H1 (cell line): Measurements from ENCODE around the gene KCND3. TPM values are rescaled to one million over a fixed set of nuclear protein-coding genes. Genes with fewer than 3 reads are reported as not detected.

Experiments used
- CTCF ChIA-PET: fragments of 300-600 bp; sonication (Branson Sonifier 250); formaldehyde crosslinking; loops from one replicate; lab custom pipeline; 2021; ENCODE audit not compliant: partially characterized antibody; lab: Charles Lee
- POLR2A ChIA-PET: fragments of 300-600 bp; sonication (Branson Sonifier 250); formaldehyde crosslinking; loops from one replicate; lab custom pipeline; 2021; ENCODE audit warnings: inconsistent platforms; ENCODE audit not compliant: partially characterized antibody; lab: Charles Lee
- DNase-seq, 2 experiments: peaks; one replicate each; pipeline versions ENCODE4 v3.0.0 to v3.0.0-alpha.2; 2010 to 2022; ENCODE audit warnings: low spot score in 2 of 2, low read depth in 1 of 2, mixed read lengths in 1 of 2
- FAIRE-seq: peaks from 2 replicates; lab custom pipeline; 2011; peaks lifted over from hg19 to GRCh38; lab: Jason Lieb, UNC
- H2AFZ ChIP-seq: 2 replicates; pipeline ENCODE4 v1.8.1; 2012; ENCODE audit warnings: low read length, inconsistent platforms
- H2AK5ac ChIP-seq: 2 replicates; pipeline ENCODE4 v1.6.1; 2013; ENCODE audit warnings: low read depth, low read length
- H2BK120ac ChIP-seq: replicated peaks from 2 replicates; pipeline ENCODE3; 2013; ENCODE audit warnings: low read depth, low read length, inconsistent platforms
- H2BK12ac ChIP-seq: 2 replicates; pipeline ENCODE4 v1.6.1; 2013; ENCODE audit warnings: low read depth, low read length
- H2BK15ac ChIP-seq: 2 replicates; pipeline ENCODE4 v1.6.1; 2013; ENCODE audit warnings: low read length
- H2BK20ac ChIP-seq: 2 replicates; pipeline ENCODE4 v1.6.1; 2013; ENCODE audit warnings: low read length
- H2BK5ac ChIP-seq: 2 replicates; pipeline ENCODE4 v1.6.1; 2013; ENCODE audit warnings: low read depth, low read length
- H3K14ac ChIP-seq: 2 replicates; pipeline ENCODE4 v1.6.1; 2013; ENCODE audit warnings: inconsistent platforms; ENCODE audit not compliant: insufficient read length
- H3K18ac ChIP-seq: 2 replicates; pipeline ENCODE4 v1.6.1; 2013; ENCODE audit warnings: low read length; ENCODE audit errors: extremely low read depth
- H3K23ac ChIP-seq: 2 replicates; pipeline ENCODE4 v1.6.1; 2013; ENCODE audit warnings: inconsistent platforms; ENCODE audit not compliant: insufficient read length
- H3K23me2 ChIP-seq: 2 replicates; pipeline ENCODE4 v1.6.1; 2013; ENCODE audit warnings: low read depth, low read length
- H3K27ac ChIP-seq: 2 replicates; pipeline ENCODE4 v1.6.1; 2011; ENCODE audit warnings: low read depth, low read length, inconsistent platforms
- H3K27me3 ChIP-seq, 4 experiments: replicated peaks in 1 of 4; 1 replicate in 1 of 4; 2 replicates in 3 of 4; pipeline versions ENCODE4 v1.6.1 to v1.8.1; 2011 to 2013; ENCODE audit warnings: low read length in 3 of 4, mild to moderate bottlenecking in 3 of 4, inconsistent platforms in 2 of 4, mixed read lengths in 2 of 4, moderate library complexity in 1 of 4; ENCODE audit not compliant: control insufficient read depth in 3 of 4, insufficient read depth in 3 of 4; ENCODE audit errors: extremely low read depth in 1 of 4
- H3K36me3 ChIP-seq, 4 experiments: 2 replicates each; pipeline versions ENCODE4 v1.6.1 to v1.8.1; 2011 to 2013; ENCODE audit warnings: mild to moderate bottlenecking in 4 of 4, low read length in 3 of 4, moderate library complexity in 2 of 4, control low read depth in 1 of 4, inconsistent platforms in 1 of 4; ENCODE audit not compliant: insufficient read depth in 4 of 4, control insufficient read depth in 2 of 4
- H3K4ac ChIP-seq: replicated peaks from 2 replicates; pipeline ENCODE3; 2013; ENCODE audit warnings: low read length, low read depth, mixed read lengths, inconsistent platforms; ENCODE audit not compliant: insufficient read length
- H3K4me1 ChIP-seq, 4 experiments: replicated peaks in 1 of 4; 1 replicate in 1 of 4; 2 replicates in 3 of 4; pipeline versions ENCODE4 v1.6.1 to v1.8.1; 2011 to 2013; ENCODE audit warnings: low read length in 3 of 4, inconsistent platforms in 2 of 4, mixed read lengths in 1 of 4; ENCODE audit not compliant: insufficient read depth in 4 of 4, control insufficient read depth in 3 of 4
- H3K4me2 ChIP-seq, 2 experiments: 2 replicates each; pipeline versions ENCODE4 v1.6.1 to v1.8.1; 2011 to 2013; ENCODE audit warnings: low read depth in 2 of 2, low read length in 2 of 2, control low read depth in 1 of 2, inconsistent platforms in 1 of 2, mild to moderate bottlenecking in 1 of 2; ENCODE audit not compliant: insufficient read depth in 1 of 2
- H3K4me3 ChIP-seq, 4 experiments: fragments of 200-600, 300-600 bp in 1 of 4; sonication (generic), shearing (Covaris generic), sonication (Bioruptor Twin) in 1 of 4; 2 replicates each; pipeline versions ENCODE4 v1.5.1 to v1.8.1; 2011 to 2016; ENCODE audit warnings: low read length in 4 of 4, low read depth in 3 of 4, control low read depth in 2 of 4, inconsistent platforms in 2 of 4, mild to moderate bottlenecking in 2 of 4, mixed read lengths in 1 of 4, moderate library complexity in 1 of 4; ENCODE audit not compliant: insufficient read depth in 2 of 4; ENCODE audit errors: extremely low read depth in 1 of 4
- H3K56ac ChIP-seq: replicated peaks from 2 replicates; pipeline ENCODE3; 2013; ENCODE audit warnings: low read depth, mild to moderate bottlenecking, mixed read lengths, low read length, inconsistent platforms; ENCODE audit not compliant: insufficient read length
- H3K79me1 ChIP-seq: 2 replicates; pipeline ENCODE4 v1.6.1; 2013; ENCODE audit warnings: low read depth, low read length, control low read depth
- H3K79me2 ChIP-seq, 2 experiments: 2 replicates each; pipeline versions ENCODE4 v1.6.1 to v1.8.1; 2012 to 2013; ENCODE audit warnings: low read length in 2 of 2, mild to moderate bottlenecking in 2 of 2, inconsistent platforms in 1 of 2; ENCODE audit not compliant: insufficient read depth in 2 of 2, control insufficient read depth in 1 of 2
- H3K9ac ChIP-seq, 4 experiments: replicated peaks in 1 of 4; 1 replicate in 1 of 4; 2 replicates in 3 of 4; pipeline versions ENCODE4 v1.6.1 to v1.8.1; 2011 to 2013; ENCODE audit warnings: low read depth in 3 of 4, low read length in 3 of 4, control low read depth in 2 of 4, mild to moderate bottlenecking in 2 of 4, moderate library complexity in 2 of 4, inconsistent platforms in 1 of 4; ENCODE audit errors: extremely low read depth in 1 of 4
- H3K9me3 ChIP-seq, 2 experiments: 2 replicates each; pipeline versions ENCODE4 v1.6.1 to v1.8.1; 2012 to 2013; ENCODE audit warnings: mild to moderate bottlenecking in 2 of 2, moderate library complexity in 2 of 2, control low read depth in 1 of 2, inconsistent platforms in 1 of 2, low read depth in 1 of 2, low read length in 1 of 2, mixed read lengths in 1 of 2; ENCODE audit not compliant: insufficient read depth in 2 of 2
- H4K20me1 ChIP-seq, 2 experiments: replicated peaks in 1 of 2; 2 replicates each; pipeline versions ENCODE3 to v1.8.1; 2011 to 2013; ENCODE audit warnings: inconsistent platforms in 2 of 2, low read length in 2 of 2, mild to moderate bottlenecking in 1 of 2; ENCODE audit not compliant: insufficient read depth in 2 of 2, control insufficient read depth in 1 of 2
- H4K5ac ChIP-seq: 2 replicates; pipeline ENCODE4 v1.6.1; 2013; ENCODE audit warnings: low read length, low read depth, mixed read lengths, inconsistent platforms; ENCODE audit not compliant: insufficient read length
- H4K8ac ChIP-seq: 2 replicates; pipeline ENCODE4 v1.8.0; 2013; ENCODE audit warnings: mild to moderate bottlenecking, moderate library complexity, low read length, inconsistent platforms; ENCODE audit not compliant: insufficient read depth; ENCODE audit errors: extremely low read depth
- H4K91ac ChIP-seq: replicated peaks from 2 replicates; pipeline ENCODE3; 2013; ENCODE audit warnings: low read length, mixed read lengths, inconsistent platforms; ENCODE audit not compliant: insufficient read length
- WGBS, 2 experiments: shearing (Covaris generic) in 1 of 2; methylation state at CpG; one replicate each; pipeline versions ENCODE4 v1.1.6 to v1.1.7; 2013 to 2015; ENCODE audit warnings: low lambda C conversion rate in 2 of 2, mixed read lengths in 2 of 2, inconsistent platforms in 1 of 2, low coverage in 1 of 2, missing lambda C conversion rate in 1 of 2; ENCODE audit not compliant: insufficient replicate concordance in 2 of 2, insufficient coverage in 1 of 2, insufficient read length in 1 of 2; ENCODE audit errors: extremely low coverage in 1 of 2, missing lambda C conversion rate in 1 of 2; 5-methylcytosine and 5-hydroxymethylcytosine counted together
- polyA plus RNA-seq, 7 experiments: library from polyadenylated mRNA; depleted of rRNA in 3 of 7; stranded (reverse) in 5 of 7; unstranded in 2 of 7; fragments of >200 nt in 5 of 7; fragments of 200-250 nt in 2 of 7; gene quantifications; 1 replicate in 5 of 7; 2 replicates in 1 of 7; 4 replicates in 1 of 7; pipeline versions ENCODE4 v1.2.1 to v1.2.3, GENCODE V29; 2011 to 2013; ENCODE audit warnings: missing spikeins in 2 of 7, mixed read lengths in 2 of 7
- total RNA-seq: library from RNA; stranded (reverse); fragmentation: NEBNext Ultra II Directional; extraction: Animal tissue kit (Norgen Biotek cat#: 25700); gene quantifications from 2 replicates; pipeline ENCODE4 v1.2.1, GENCODE V29; 2021

The KCND3 gene
- total and polyA plus RNA-seq, 2 of the 8 experiments (the other 6 are each of a cell fraction or from before 2014, with no cell fraction given), result 0.14 to 0.48 TPM

GRCh38 chr1:111826278-111826677 is 163.2 kb downstream of the KCND3 start:
- H4K5ac ChIP-seq, result no peak overlapping the region
- no peak overlapping the region for H3K4me2 ChIP-seq
- no peak overlapping the region for H3K56ac ChIP-seq
- H3K27me3 ChIP-seq, result no peaks in the 10 kb centered on the region
- no peak overlapping the region for H2BK20ac ChIP-seq
- H3K23me2 ChIP-seq, result no peaks in the 10 kb centered on the region
- H2AFZ ChIP-seq, result no peak overlapping the region
- H3K4me1 ChIP-seq, result peaks cover 0 to 4% (median 0%) of the 10 kb centered on the region in 4 experiments; a peak in 1 of 7 replicates
- H3K4me3 ChIP-seq, result no peak overlapping the region
- H3K36me3 ChIP-seq, result no peaks in the 10 kb centered on the region
- H4K91ac ChIP-seq, result no peak overlapping the region
- no peak overlapping the region for H2BK120ac ChIP-seq
- no peak overlapping the region for H3K14ac ChIP-seq
- H3K9ac ChIP-seq, result no peak overlapping the region
- no peak overlapping the region for H2BK5ac ChIP-seq
- H3K79me2 ChIP-seq, result no peaks in the 10 kb centered on the region
- no peak for DNase-seq
- H3K27ac ChIP-seq, result no peak overlapping the region
- no peak overlapping the region for H2BK15ac ChIP-seq
- no peak overlapping the region for H3K4ac ChIP-seq
- no peak overlapping the region for H3K23ac ChIP-seq
- H4K20me1 ChIP-seq, result no peaks in the 10 kb centered on the region
- no peak overlapping the region for H2AK5ac ChIP-seq
- H3K79me1 ChIP-seq, result no peaks in the 10 kb centered on the region
- ChIA-PET CTCF (no interaction called here), POLR2A (no interaction called here)
- H3K18ac ChIP-seq, result no peak overlapping the region
- FAIRE-seq, result no peak
- no peaks in the 10 kb centered on the region for H3K9me3 ChIP-seq
- 90% methylated on average over 4 of the region's 4 CpGs; no CpG with 5 or more reads in 1 of the 2 experiments for WGBS, 2 experiments
- no peak overlapping the region for H4K8ac ChIP-seq
- H2BK12ac ChIP-seq, result no peak overlapping the region
